ENCODE data around the gene TMEM259. TPM values are rescaled to one million over a fixed set of nuclear protein-coding genes. Genes with fewer than 3 reads are reported as not detected.

TMEM259 gene
- polyA plus RNA-seq, 1 experiment: 111 TPM

DNA sequence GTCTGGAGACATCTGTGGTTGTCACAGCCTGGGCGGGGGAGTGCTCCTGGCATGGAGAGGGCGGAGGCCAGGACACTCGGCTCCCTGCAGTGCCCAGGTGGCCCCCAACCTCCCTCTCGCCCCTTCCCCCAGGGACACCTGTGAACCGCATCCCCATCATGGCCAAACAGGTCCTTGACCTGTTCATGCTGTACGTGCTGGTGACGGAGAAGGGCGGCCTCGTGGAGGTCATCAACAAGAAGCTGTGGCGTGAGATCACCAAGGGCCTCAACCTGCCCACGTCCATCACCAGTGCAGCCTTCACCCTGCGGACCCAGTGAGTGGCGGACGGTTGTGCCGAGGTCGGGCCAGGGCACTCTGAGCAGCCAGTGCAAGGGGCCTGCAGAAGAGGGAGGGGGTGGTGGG is 56.8 kb downstream of the TMEM259 start:
- no peak for DNase-seq (ENCODE audit: low read depth)

DNA sequence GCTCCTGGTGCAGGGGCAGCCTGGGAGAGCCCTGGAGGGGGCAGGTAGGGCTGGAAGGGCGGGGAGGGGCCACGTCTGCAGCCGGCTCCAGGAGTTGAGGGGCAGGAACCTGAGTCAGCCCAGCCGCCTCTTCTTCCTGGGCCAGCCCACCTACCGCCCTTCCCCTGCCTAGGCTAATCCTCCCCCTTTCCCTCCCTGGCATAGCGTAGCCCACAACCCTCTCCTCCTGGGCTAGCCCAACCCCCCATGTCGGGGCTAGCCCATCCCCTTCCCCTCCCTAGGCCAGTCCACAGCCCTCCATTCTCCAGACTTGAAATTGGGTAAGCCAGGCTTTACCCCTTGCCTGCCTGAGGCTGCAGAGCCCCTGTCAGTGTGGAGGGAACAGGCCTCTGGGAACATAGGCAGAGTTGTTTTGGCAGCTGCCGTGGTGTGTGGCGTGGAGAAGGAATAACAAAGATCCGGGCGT is 57.4 kb downstream of the TMEM259 start:
- no peak for DNase-seq (ENCODE audit: low read depth)
- ChIA-PET CTCF (no interaction called here), POLR2A (no interaction called here)
- H3K27me3 ChIP-seq (ENCODE audit: control insufficient read depth, insufficient read depth, low read length): no peaks in the 10 kb centered on the region
- TF ChIP-seq, protein P1, sequence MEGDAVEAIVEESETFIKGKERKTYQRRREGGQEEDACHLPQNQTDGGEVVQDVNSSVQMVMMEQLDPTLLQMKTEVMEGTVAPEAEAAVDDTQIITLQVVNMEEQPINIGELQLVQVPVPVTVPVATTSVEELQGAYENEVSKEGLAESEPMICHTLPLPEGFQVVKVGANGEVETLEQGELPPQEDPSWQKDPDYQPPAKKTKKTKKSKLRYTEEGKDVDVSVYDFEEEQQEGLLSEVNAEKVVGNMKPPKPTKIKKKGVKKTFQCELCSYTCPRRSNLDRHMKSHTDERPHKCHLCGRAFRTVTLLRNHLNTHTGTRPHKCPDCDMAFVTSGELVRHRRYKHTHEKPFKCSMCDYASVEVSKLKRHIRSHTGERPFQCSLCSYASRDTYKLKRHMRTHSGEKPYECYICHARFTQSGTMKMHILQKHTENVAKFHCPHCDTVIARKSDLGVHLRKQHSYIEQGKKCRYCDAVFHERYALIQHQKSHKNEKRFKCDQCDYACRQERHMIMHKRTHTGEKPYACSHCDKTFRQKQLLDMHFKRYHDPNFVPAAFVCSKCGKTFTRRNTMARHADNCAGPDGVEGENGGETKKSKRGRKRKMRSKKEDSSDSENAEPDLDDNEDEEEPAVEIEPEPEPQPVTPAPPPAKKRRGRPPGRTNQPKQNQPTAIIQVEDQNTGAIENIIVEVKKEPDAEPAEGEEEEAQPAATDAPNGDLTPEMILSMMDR (IDR thresholded peaks at IDR 0.05; ENCODE audit: insufficient read depth, low read depth, low read length): no peak
- H3K36me3 ChIP-seq (ENCODE audit: control insufficient read depth, insufficient read depth, low read length): peaks cover 46% of the 10 kb centered on the region
- no peak overlapping the region for H3K4me3 ChIP-seq (ENCODE audit: low read depth, low read length)

More for the DNA sequence above, 56.8 kb downstream of the TMEM259 start:
- Histone ChIP-seq H3K27me3 (ENCODE audit: control insufficient read depth, insufficient read depth, low read length) (no peaks in the 10 kb centered on the region), H3K4me3 (ENCODE audit: low read depth, low read length) (no peak overlapping the region), H3K36me3 (ENCODE audit: control insufficient read depth, insufficient read depth, low read length) (peaks cover 47% of the 10 kb centered on the region)
- ChIA-PET CTCF (no interaction called here), POLR2A (no interaction called here)
- TF ChIP-seq, protein P1 (IDR thresholded peaks at IDR 0.05; ENCODE audit: insufficient read depth, low read depth, low read length): no peak

DNA sequence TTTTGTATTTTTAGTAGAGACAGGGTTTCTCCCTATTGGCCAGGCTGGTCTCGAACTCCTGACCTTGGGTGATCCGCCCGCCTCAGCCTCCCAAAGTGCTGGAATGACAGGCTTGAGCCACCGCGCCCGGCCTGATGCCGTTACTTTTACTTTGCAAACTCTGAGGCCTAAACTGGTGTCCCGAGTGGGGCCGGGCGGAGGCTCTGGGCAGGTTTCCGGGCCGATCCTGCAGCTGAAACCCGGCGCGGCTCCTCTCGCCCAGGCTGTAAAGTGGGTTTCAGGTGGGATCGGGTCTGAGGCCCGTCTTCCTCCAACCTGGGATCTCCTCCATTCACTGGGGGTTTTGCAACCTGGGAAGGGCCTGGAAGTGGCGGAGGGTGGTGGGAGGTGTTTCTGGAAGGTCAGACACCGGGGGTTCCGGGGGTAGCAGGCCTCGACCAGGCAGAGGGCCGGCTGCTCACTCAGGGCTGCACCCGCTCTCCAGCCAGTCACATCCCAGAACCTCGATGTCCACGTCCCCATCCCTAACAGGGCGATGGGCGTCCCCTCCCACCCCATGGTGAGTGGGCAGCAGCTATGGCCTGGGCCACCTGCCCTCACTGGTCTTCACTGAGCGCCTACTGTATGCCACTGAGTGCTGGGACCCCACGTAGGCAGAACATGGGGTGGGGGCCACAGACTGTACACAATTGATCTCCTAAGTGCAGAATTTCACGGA is 58.1 kb downstream of the TMEM259 start:
- no peak for DNase-seq (ENCODE audit: low read depth)
- CTCF ChIA-PET: no interaction called here
- POLR2A ChIA-PET: no interaction called here
- H3K27me3 ChIP-seq (ENCODE audit: control insufficient read depth, insufficient read depth, low read length): no peaks in the 10 kb centered on the region
- no peak overlapping the region for H3K4me3 ChIP-seq (ENCODE audit: low read depth, low read length)
- peaks cover 43% of the 10 kb centered on the region for H3K36me3 ChIP-seq (ENCODE audit: control insufficient read depth, insufficient read depth, low read length)
- TF ChIP-seq, protein P1 (IDR thresholded peaks at IDR 0.05; ENCODE audit: insufficient read depth, low read depth, low read length): no peak

DNA sequence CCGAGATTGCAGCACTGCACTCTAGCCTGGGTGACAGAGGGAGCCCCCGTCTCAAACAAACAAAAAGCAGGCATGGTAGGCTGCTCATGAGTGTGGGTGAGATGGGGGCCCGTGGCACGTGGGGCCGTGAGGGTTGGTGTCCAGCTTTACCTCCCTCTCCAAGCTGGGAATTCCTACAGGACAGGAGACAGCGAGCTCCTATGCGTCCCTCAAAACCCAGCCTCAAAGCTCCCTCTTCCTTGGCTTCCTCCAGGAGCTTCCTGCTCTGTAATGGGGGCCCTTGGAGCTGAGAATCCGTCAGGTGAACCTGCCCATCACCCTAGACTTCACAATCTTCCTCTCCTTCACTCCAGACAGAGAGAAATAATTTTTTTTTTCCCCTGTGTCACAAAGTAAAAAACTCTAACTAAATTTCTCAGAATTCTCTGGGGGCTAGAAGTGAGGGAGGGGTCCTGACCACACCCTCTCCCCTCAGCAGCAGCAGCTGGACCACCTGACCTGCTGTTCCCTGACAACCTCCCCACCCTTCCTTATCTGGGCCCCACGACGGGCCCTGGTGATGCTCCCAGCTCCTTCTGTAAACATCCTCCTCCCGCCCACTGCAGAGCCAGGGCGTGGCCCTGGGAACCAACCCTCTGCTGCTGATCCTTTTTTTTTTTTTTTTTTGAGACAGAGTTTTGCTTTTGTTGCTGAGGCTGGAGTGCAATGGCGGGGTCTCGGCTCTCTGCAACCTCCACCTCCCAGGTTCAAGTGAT is 58.9 kb downstream of the TMEM259 start:
- Histone ChIP-seq H3K4me3 (ENCODE audit: low read depth, low read length) (no peak overlapping the region), H3K27me3 (ENCODE audit: control insufficient read depth, insufficient read depth, low read length) (no peaks in the 10 kb centered on the region), H3K36me3 (ENCODE audit: control insufficient read depth, insufficient read depth, low read length) (peaks cover 40% of the 10 kb centered on the region)
- TF ChIP-seq, protein P1 (IDR thresholded peaks at IDR 0.05; ENCODE audit: insufficient read depth, low read depth, low read length): no peak
- no peak for DNase-seq (ENCODE audit: low read depth)
- ChIA-PET POLR2A (interaction anchor here (0.6 kb wide), 1 partner anchor 12 kb away, joined by 12 read pairs; no protein-coding TSS in a partner anchor), CTCF (interaction anchor here (0.7 to 1.0 kb wide), 2 partner anchors 20 to 22 kb away, joined by 3 to 4 read pairs; partner anchors contain the start of gene WDR18)

DNA sequence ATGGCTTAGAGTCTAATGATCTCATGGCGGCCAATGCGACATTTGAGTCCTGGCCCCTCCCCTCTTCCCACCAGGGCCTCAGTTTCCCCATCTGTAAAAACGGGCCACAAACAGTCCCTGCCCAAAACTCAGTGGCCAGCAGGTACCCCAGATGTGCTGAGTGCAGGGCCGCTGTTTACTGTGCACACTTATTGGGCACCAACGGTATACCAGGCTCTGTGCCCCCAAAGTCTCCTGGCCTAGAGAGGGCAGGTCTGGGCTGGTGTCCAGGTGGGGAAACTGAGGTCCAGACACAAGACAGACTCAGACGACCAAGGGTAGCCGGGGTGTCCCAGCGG is 60.4 kb downstream of the TMEM259 start:
- no peak overlapping the region for H3K4me3 ChIP-seq (ENCODE audit: low read depth, low read length)
- ChIA-PET POLR2A (no interaction called here), CTCF (no interaction called here)
- TF ChIP-seq, protein P1 (IDR thresholded peaks at IDR 0.05; ENCODE audit: insufficient read depth, low read depth, low read length): no peak
- H3K36me3 ChIP-seq (ENCODE audit: control insufficient read depth, insufficient read depth, low read length): peaks cover 35% of the 10 kb centered on the region
- no peaks in the 10 kb centered on the region for H3K27me3 ChIP-seq (ENCODE audit: control insufficient read depth, insufficient read depth, low read length)
- no peak for DNase-seq (ENCODE audit: low read depth)

All from BJ (cell line).